ENCODE results near the gene PAX2. TPM values are rescaled to one million over a fixed set of nuclear protein-coding genes. Genes with fewer than 3 reads are reported as not detected.

The PAX2 gene
- total and polyA plus RNA-seq, 2 of the 13 experiments (the other 11 are each of a cell fraction or from before 2014, with no cell fraction given) = not detected

DNA sequence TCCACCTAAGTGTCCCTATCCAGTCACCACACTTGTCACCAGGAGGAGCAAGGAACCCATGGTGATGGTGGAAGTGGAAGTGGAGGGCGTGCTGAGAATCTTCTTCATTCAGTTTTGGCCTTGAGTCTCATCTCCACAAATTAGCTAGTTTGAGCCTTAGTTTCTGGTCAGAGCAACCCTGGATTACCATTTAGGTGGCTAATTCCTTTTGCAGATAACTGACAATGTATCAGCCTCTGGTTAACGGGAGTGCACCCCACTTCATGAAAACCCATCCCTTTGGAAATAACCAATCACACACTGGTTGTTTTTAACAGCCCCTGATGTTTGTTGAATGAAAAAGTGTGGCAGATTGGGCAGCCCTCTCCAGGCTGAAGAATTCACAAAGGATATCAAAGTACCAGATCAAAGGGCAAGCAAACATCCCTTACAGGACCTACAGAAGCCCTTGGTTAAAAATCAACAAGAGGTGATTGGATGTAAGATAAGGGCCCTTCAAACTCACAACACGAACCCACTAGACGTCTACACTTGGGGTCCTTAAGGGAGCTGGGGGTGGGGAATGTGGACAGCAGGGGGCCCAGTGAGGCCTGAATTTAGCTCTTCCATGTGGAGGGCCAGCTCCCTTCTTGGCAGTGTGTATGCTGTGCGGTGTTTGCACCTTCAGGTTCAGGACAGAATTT, 130.2 kb downstream of the PAX2 start (continued):
- TF ChIP-seq ZNF180 (CRISPR knock-in tag; IDR thresholded peaks at IDR 0.05; ENCODE audit: borderline replicate concordance, low read depth) (no peak), JUNB (CRISPR knock-in tag; IDR thresholded peaks at IDR 0.05; ENCODE audit: borderline replicate concordance) (no peak), GMEB1 (CRISPR knock-in tag; IDR thresholded peaks at IDR 0.05; ENCODE audit: borderline replicate concordance) (no peak), FOXP4 (CRISPR knock-in tag; IDR thresholded peaks at IDR 0.05) (peak; percentile 73), HOXA9 (CRISPR knock-in tag; IDR thresholded peaks at IDR 0.05; ENCODE audit: borderline replicate concordance) (no peak), FLYWCH1 (CRISPR knock-in tag; IDR thresholded peaks at IDR 0.05) (no peak), ATM (IDR thresholded peaks at IDR 0.05; ENCODE audit: borderline replicate concordance) (no peak), ZHX1 (CRISPR knock-in tag; IDR thresholded peaks at IDR 0.05; ENCODE audit: low read depth) (no peak), ZNF280D (CRISPR knock-in tag; IDR thresholded peaks at IDR 0.05) (no peak), NFIB (CRISPR knock-in tag; IDR thresholded peaks at IDR 0.05; ENCODE audit: borderline replicate concordance) (no peak), IRF9 (CRISPR knock-in tag; IDR thresholded peaks at IDR 0.05; ENCODE audit: borderline replicate concordance) (no peak), NR2F6 (IDR thresholded peaks at IDR 0.05) (peak; percentile 86), NR2F6 (CRISPR knock-in tag; IDR thresholded peaks at IDR 0.05) (peak; percentile 78), ZNF761 (CRISPR knock-in tag; conservative IDR thresholded peaks at IDR 0.05) (no peak)
- TF ChIP-seq, protein P1, sequence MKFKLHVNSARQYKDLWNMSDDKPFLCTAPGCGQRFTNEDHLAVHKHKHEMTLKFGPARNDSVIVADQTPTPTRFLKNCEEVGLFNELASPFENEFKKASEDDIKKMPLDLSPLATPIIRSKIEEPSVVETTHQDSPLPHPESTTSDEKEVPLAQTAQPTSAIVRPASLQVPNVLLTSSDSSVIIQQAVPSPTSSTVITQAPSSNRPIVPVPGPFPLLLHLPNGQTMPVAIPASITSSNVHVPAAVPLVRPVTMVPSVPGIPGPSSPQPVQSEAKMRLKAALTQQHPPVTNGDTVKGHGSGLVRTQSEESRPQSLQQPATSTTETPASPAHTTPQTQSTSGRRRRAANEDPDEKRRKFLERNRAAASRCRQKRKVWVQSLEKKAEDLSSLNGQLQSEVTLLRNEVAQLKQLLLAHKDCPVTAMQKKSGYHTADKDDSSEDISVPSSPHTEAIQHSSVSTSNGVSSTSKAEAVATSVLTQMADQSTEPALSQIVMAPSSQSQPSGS (CRISPR knock-in tag; IDR thresholded peaks at IDR 0.05) = no peak
- TF ChIP-seq, protein P2, sequence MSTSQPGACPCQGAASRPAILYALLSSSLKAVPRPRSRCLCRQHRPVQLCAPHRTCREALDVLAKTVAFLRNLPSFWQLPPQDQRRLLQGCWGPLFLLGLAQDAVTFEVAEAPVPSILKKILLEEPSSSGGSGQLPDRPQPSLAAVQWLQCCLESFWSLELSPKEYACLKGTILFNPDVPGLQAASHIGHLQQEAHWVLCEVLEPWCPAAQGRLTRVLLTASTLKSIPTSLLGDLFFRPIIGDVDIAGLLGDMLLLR (CRISPR knock-in tag; IDR thresholded peaks at IDR 0.05) = no peak

Measured in HepG2 (cell line).